SK-N-SH (cell line): ENCODE data around the gene DACT2.

Source experiments
- EP300 ChIP-seq, 2 experiments: IDR thresholded peaks; 2 replicates each; pipeline versions ENCODE4 v1.4.0 to v1.6.1; 2012; ENCODE audit warnings: borderline replicate concordance in 1 of 2, low read depth in 1 of 2, low read length in 1 of 2
- GABPA ChIP-seq: IDR thresholded peaks from 2 replicates; pipeline ENCODE4 v1.4.0; 2012; ENCODE audit warnings: low read depth, mild to moderate bottlenecking
- PBX3 ChIP-seq: IDR thresholded peaks from 2 replicates; pipeline ENCODE4; 2012
- RAD21 ChIP-seq: IDR thresholded peaks from 2 replicates; pipeline ENCODE4 v1.6.1; 2012; ENCODE audit warnings: mild to moderate bottlenecking, low read length
- SMC3 ChIP-seq: IDR thresholded peaks from 2 replicates; pipeline ENCODE4 v1.6.1; 2012; ENCODE audit warnings: low read depth, low read length, improper control_type of control experiment
- TAF1 ChIP-seq: IDR thresholded peaks from 2 replicates; pipeline ENCODE4 v1.6.1; 2012; ENCODE audit warnings: low read depth, mild to moderate bottlenecking, low read length, moderate library complexity, borderline replicate concordance
- USF2 ChIP-seq: fragments of 150-350 bp; IDR thresholded peaks from 2 replicates; pipeline ENCODE4 v1.6.1; 2017; ENCODE audit warnings: antibody characterized with exemption, low read length, low read depth, borderline replicate concordance
- TF ChIP-seq, protein P1 (sequence below): fragments of 200-600 bp; sonication (generic); IDR thresholded peaks from 2 replicates; pipeline ENCODE4 v1.6.1; 2017; ENCODE audit warnings: antibody characterized with exemption, mild to moderate bottlenecking, moderate library complexity
- TF ChIP-seq, protein P2 (sequence below): IDR thresholded peaks from 2 replicates; pipeline ENCODE4 v1.4.0; 2012; ENCODE audit warnings: low read depth, borderline replicate concordance

DNA sequence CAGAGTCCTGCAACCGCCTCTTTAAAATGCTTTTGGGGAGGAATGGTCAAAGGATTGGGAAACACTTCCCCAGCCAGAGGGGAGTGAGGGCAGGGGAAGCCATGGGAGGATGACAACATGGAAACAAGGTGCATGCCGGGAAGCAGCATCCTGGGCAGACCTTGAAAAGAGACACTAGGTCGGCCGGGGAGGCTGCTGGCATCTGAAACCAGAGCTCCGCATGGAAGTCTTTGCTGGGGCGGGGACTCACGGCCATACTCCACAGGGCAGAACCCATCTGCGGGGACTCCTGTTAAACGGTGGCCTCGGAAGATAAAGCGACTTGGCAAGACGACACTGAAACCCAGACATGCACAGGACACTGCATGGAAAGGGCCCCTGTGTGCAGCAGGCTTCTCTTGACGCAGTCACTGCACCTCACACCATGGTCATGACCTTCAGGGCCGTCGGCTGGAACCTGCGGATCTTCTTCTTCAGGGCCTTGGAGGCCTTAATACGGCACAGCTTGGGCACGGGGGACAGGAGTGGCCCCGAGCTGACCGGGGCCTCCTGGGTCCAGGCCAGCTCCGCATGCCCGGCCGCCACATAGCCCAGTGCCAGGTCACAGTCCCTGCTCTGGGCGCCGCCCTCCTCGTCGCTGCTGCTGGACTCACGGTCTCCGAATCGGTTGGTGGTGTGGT lies 12.4 kb downstream of the DACT2 start:
- TF ChIP-seq, protein P1, sequence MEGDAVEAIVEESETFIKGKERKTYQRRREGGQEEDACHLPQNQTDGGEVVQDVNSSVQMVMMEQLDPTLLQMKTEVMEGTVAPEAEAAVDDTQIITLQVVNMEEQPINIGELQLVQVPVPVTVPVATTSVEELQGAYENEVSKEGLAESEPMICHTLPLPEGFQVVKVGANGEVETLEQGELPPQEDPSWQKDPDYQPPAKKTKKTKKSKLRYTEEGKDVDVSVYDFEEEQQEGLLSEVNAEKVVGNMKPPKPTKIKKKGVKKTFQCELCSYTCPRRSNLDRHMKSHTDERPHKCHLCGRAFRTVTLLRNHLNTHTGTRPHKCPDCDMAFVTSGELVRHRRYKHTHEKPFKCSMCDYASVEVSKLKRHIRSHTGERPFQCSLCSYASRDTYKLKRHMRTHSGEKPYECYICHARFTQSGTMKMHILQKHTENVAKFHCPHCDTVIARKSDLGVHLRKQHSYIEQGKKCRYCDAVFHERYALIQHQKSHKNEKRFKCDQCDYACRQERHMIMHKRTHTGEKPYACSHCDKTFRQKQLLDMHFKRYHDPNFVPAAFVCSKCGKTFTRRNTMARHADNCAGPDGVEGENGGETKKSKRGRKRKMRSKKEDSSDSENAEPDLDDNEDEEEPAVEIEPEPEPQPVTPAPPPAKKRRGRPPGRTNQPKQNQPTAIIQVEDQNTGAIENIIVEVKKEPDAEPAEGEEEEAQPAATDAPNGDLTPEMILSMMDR, result no peak
- no peak for TF ChIP-seq EP300 (IDR thresholded peaks at IDR 0.05; ENCODE audit: borderline replicate concordance in 1 of 2, low read depth in 1 of 2, low read length in 1 of 2)
- TF ChIP-seq, protein P2, sequence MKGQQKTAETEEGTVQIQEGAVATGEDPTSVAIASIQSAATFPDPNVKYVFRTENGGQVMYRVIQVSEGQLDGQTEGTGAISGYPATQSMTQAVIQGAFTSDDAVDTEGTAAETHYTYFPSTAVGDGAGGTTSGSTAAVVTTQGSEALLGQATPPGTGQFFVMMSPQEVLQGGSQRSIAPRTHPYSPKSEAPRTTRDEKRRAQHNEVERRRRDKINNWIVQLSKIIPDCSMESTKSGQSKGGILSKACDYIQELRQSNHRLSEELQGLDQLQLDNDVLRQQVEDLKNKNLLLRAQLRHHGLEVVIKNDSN, result no peak
- TF ChIP-seq GABPA, result no peak
- TF ChIP-seq SMC3, result no peak
- no peak for TF ChIP-seq RAD21
- TF ChIP-seq PBX3, result no peak
- TF ChIP-seq USF2, result no peak
- no peak for TF ChIP-seq TAF1
